HEK293 (cell line): ENCODE measurements around the gene FHIP1B.

Experiments used
- CTCF ChIA-PET: fragments of 350-600 bp; formaldehyde crosslinking; extraction: SDS; loops from one replicate; lab custom pipeline; 2021; ENCODE audit warnings: antibody characterized with exemption; lab: Yijun Ruan, JAX
- POLR2A ChIA-PET: fragments of 300-600 bp; formaldehyde crosslinking; extraction: SDS; loops from one replicate; lab custom pipeline; 2020; ENCODE audit warnings: antibody characterized with exemption, inconsistent platforms; lab: Yijun Ruan, JAX
- H3K27ac ChIP-seq: fragments of 200-500 bp; sonication (Bioruptor generic); 2 replicates; pipeline ENCODE4 v1.5.1; 2014; ENCODE audit warnings: low read depth, low read length, control low read depth, inconsistent platforms; ENCODE audit errors: extremely low read depth
- H3K36me3 ChIP-seq, 2 experiments: fragments of 200-500 bp in 1 of 2; sonication (Bioruptor generic) in 1 of 2; 1 replicate in 1 of 2; 2 replicates in 1 of 2; pipeline ENCODE4 v1.5.1; 2014 to 2017; ENCODE audit warnings: inconsistent platforms in 2 of 2, low read length in 2 of 2; ENCODE audit not compliant: control insufficient read depth in 2 of 2, insufficient read depth in 1 of 2
- H3K4me1 ChIP-seq: fragments of 200-500 bp; sonication (Bioruptor generic); 2 replicates; pipeline ENCODE4 v1.5.1; 2014; ENCODE audit warnings: mild to moderate bottlenecking, low read length, inconsistent platforms; ENCODE audit not compliant: control insufficient read depth, insufficient read depth
- H3K4me3 ChIP-seq: 2 replicates; pipeline ENCODE4 v1.5.1; 2011; ENCODE audit warnings: low read depth, mild to moderate bottlenecking, control low read depth, low read length, moderate library complexity
- H3K9me3 ChIP-seq: fragments of 200-500 bp; sonication (Bioruptor generic); 2 replicates; pipeline ENCODE4 v1.5.1; 2014; ENCODE audit warnings: low read depth, low read length, inconsistent platforms; ENCODE audit not compliant: control insufficient read depth, insufficient read depth
- PRDM6 ChIP-seq: fragments of 450-650 bp; formaldehyde crosslinking; IDR thresholded peaks from 2 replicates; pipeline ENCODE4 v1.5.1; 2017; ENCODE audit warnings: missing biosample characterization, missing genetic modification characterization
- SP7 ChIP-seq: fragments of 450-650 bp; formaldehyde crosslinking; IDR thresholded peaks from 2 replicates; pipeline ENCODE4 v1.5.1; 2016; ENCODE audit warnings: missing biosample characterization, missing genetic modification characterization
- ZNF24 ChIP-seq: fragments of 450-650 bp; formaldehyde crosslinking; IDR thresholded peaks from 2 replicates; pipeline ENCODE4 v1.5.1; 2016; ENCODE audit warnings: missing biosample characterization, missing genetic modification characterization
- ZNF423 ChIP-seq: fragments of 450-650 bp; formaldehyde crosslinking; IDR thresholded peaks from 2 replicates; pipeline ENCODE4 v1.5.1; 2016; ENCODE audit warnings: missing biosample characterization, missing genetic modification characterization
- ZNF768 ChIP-seq: fragments of 450-650 bp; formaldehyde crosslinking; IDR thresholded peaks from 2 replicates; pipeline ENCODE4 v1.5.1; 2018; ENCODE audit warnings: missing biosample characterization, mild to moderate bottlenecking, missing genetic modification characterization
- ZSCAN16 ChIP-seq: fragments of 450-650 bp; formaldehyde crosslinking; IDR thresholded peaks from 2 replicates; pipeline ENCODE4 v1.5.1; 2016; ENCODE audit warnings: missing biosample characterization, missing genetic modification characterization
- ZSCAN23 ChIP-seq: fragments of 450-650 bp; formaldehyde crosslinking; IDR thresholded peaks from 2 replicates; pipeline ENCODE4 v1.5.1; 2016; ENCODE audit warnings: missing biosample characterization, missing genetic modification characterization

The FHIP1B gene

GRCh38 chr11:6170226-6170625 lies 64.2 kb downstream of the FHIP1B start, which contains the start of gene OR52B2:
TSS of gene OR52B2 (minus strand) at chr11:6170326. CDS start at chr11:6170326, 0 bp downstream.
- Histone ChIP-seq H3K4me3 (no peak within 1 kb of the TSS), H3K36me3 (no peaks in the 10 kb centered on the region), H3K4me1 (no peaks in the 10 kb centered on the region), H3K9me3 (no peaks in the 10 kb centered on the region), H3K27ac (no peak within 1 kb of the TSS)
- TF ChIP-seq PRDM6 (tag by site-specific recombination) (no peak), ZNF24 (tag by site-specific recombination) (no peak), SP7 (no peak), ZSCAN16 (tag by site-specific recombination) (no peak), ZSCAN23 (tag by site-specific recombination) (no peak), ZNF423 (tag by site-specific recombination) (no peak), ZNF768 (tag by site-specific recombination) (no peak)
- ChIA-PET CTCF (interaction anchor here (1.0 kb wide), 1 partner anchor 19 kb away, joined by 3 read pairs; no protein-coding TSS in a partner anchor), POLR2A (no interaction called here)
